Nephron progenitor cell (in vitro differentiated cells): ENCODE measurements around the gene POC1B.
A peak's percentile ranks its signal among the peaks of the same experiment; 100 is the strongest.

ENCODE experiments used
- DNase-seq: peaks from one replicate; pipeline ENCODE4 v3.0.0; 2021
- H3K27ac Mint-ChIP-seq: 2 replicates; pipeline ENCODE4 v1.8.0; 2021; ENCODE audit warnings: mild to moderate bottlenecking, moderate library complexity, mixed read lengths
- H3K27me3 Mint-ChIP-seq: 2 replicates; pipeline ENCODE4 v1.8.0; 2021; ENCODE audit warnings: mild to moderate bottlenecking, low read depth, mixed read lengths; ENCODE audit not compliant: poor library complexity
- H3K36me3 Mint-ChIP-seq: 2 replicates; pipeline ENCODE4 v1.8.0; 2021; ENCODE audit warnings: low read depth, mixed read lengths
- H3K4me1 Mint-ChIP-seq: 2 replicates; pipeline ENCODE4 v1.8.0; 2021; ENCODE audit warnings: mixed read lengths
- H3K4me3 Mint-ChIP-seq: 2 replicates; pipeline ENCODE4 v1.8.0; 2021; ENCODE audit warnings: mild to moderate bottlenecking, moderate library complexity, mixed read lengths
- H3K9me3 Mint-ChIP-seq: 2 replicates; pipeline ENCODE4 v1.8.0; 2021; ENCODE audit warnings: mild to moderate bottlenecking, moderate library complexity, mixed read lengths
- CTCF ChIP-seq: fragments of 200-600 bp; sonication (generic); IDR thresholded peaks from 2 replicates; pipeline ENCODE4 v1.5.0; 2021; ENCODE audit warnings: antibody characterized with exemption

POC1B gene

GRCh38 chr12:89386138-89386537, 139.7 kb downstream of the POC1B start:
- H3K36me3 Mint-ChIP-seq, result no peaks in the 10 kb centered on the region
- peaks cover 67% of the 10 kb centered on the region for H3K4me1 Mint-ChIP-seq
- H3K27ac Mint-ChIP-seq, result peak overlapping the region; percentile 88
- peaks cover 12% of the 10 kb centered on the region for H3K27me3 Mint-ChIP-seq
- no peak overlapping the region for H3K4me3 Mint-ChIP-seq
- TF ChIP-seq CTCF, result no peak
- no peak for DNase-seq
- H3K9me3 Mint-ChIP-seq, result no peaks in the 10 kb centered on the region

- Mint-ChIP-seq H3K4me1 (peaks cover 61% of the 10 kb centered on the region), H3K27me3 (peaks cover 12% of the 10 kb centered on the region), H3K4me3 (peak overlapping the region; percentile 29), H3K9me3 (no peaks in the 10 kb centered on the region), H3K36me3 (no peaks in the 10 kb centered on the region), H3K27ac (peak overlapping the region; percentile 98)
- no peak for DNase-seq
- no peak for TF ChIP-seq CTCF
These were observed 141.0 kb downstream of the POC1B start for GRCh38 chr12:89384807-89385206.

- H3K36me3 Mint-ChIP-seq, result no peaks in the 10 kb centered on the region
- no peak for TF ChIP-seq CTCF
- DNase-seq, result peak; percentile 18
- peak overlapping the region; percentile 67 for H3K4me3 Mint-ChIP-seq
- H3K4me1 Mint-ChIP-seq, result peaks cover 64% of the 10 kb centered on the region
- H3K27ac Mint-ChIP-seq, result peak overlapping the region; percentile 98
- peaks cover 8% of the 10 kb centered on the region for H3K27me3 Mint-ChIP-seq
- no peaks in the 10 kb centered on the region for H3K9me3 Mint-ChIP-seq
These were observed 141.6 kb downstream of the POC1B start for GRCh38 chr12:89384050-89384758.

GRCh38 chr12:89383235-89384049, 142.4 kb downstream of the POC1B start:
- no peak for TF ChIP-seq CTCF
- peaks cover 8% of the 10 kb centered on the region for H3K36me3 Mint-ChIP-seq
- DNase-seq, result no peak
- H3K27ac Mint-ChIP-seq, result peak overlapping the region; percentile 98
- H3K27me3 Mint-ChIP-seq, result peaks cover 8% of the 10 kb centered on the region
- peaks cover 67% of the 10 kb centered on the region for H3K4me1 Mint-ChIP-seq
- H3K4me3 Mint-ChIP-seq, result peak overlapping the region; percentile 67
- H3K9me3 Mint-ChIP-seq, result no peaks in the 10 kb centered on the region

- H3K36me3 Mint-ChIP-seq, result peaks cover 19% of the 10 kb centered on the region
- TF ChIP-seq CTCF, result no peak
- H3K27ac Mint-ChIP-seq, result no peak overlapping the region
- H3K4me3 Mint-ChIP-seq, result no peak overlapping the region
- H3K9me3 Mint-ChIP-seq, result peaks cover 4% of the 10 kb centered on the region
- peaks cover 8% of the 10 kb centered on the region for H3K27me3 Mint-ChIP-seq
- DNase-seq, result no peak
- peaks cover 66% of the 10 kb centered on the region for H3K4me1 Mint-ChIP-seq
These were observed 143.5 kb downstream of the POC1B start for GRCh38 chr12:89382328-89382727.
